GM19452 (cell line): ENCODE results near the gene MYBBP1A.

Source experiments
- ATAC-seq: cut with Tn5 transposase; IDR thresholded peaks from one replicate; pipeline ENCODE4 v1.9.1; 2021; ENCODE audit not compliant: unreplicated experiment

MYBBP1A gene

GRCh38 chr17:4539025-4539424, 16.2 kb downstream of the MYBBP1A start:
- ATAC-seq, result no peak

GRCh38 chr17:4538236-4539002, 16.8 kb downstream of the MYBBP1A start:
- ATAC-seq, result no peak

- no peak for ATAC-seq
Observed at GRCh38 chr17:4537451-4538235, 17.5 kb downstream of the MYBBP1A start.

GRCh38 chr17:4536742-4537411, 18.3 kb downstream of the MYBBP1A start:
- no peak for ATAC-seq

DNA sequence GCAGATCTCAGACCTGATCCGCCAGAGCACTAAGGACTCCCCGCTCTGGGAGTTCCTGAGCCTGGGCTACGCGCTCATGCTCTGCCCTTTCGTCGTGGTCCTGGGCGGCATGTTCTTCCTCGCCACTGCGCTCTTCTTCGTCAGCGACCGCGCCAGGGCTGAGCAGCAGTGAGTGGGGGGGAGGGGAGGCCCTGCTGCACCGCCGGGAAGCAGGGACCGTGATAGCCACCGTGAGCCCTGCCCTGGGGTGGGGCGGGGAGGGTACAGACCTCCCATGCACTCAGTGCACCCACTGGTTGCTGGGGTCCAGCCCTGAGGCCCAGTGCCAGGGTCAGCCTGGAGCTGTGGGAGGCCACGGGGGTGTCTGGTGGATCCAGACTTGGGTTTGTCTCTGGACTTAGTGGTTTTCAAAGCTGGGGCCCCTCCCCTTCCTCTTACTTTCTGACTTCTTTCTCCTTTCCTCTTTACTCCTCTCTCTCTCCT, 18.9 kb downstream of the MYBBP1A start:
- no peak for ATAC-seq

DNA sequence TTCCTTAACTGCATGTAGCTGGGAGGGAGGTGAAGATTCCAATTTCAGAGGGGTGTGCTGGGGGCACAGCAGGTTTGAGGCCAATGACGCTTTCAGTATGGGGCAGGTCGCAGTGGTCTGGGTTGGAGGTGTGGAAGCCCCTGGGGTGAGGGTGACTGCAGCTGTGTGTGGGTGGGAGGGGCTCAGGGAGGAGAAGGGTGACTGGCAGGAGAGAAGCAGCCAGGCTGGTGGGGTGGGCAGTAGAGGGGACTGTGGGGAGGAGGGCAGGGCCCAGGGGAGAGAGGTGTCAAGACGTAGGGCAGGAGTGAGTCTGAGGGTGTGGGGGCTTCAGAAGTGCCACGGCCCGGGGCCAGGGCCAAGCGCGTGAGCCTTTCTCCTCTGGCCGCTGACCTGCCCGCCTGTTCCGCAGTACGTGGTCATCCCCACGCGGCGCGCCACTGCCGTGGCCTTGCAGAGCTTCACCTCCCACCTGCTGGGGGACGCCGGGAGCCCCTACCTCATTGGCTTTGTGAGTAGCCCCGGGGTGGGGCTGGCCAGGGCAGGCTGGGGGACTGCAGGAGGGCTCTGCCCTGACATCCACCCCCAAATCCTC, 19.4 kb downstream of the MYBBP1A start:
- ATAC-seq, result no peak

- no peak for ATAC-seq
Observed at GRCh38 chr17:4534928-4535666, 20.1 kb downstream of the MYBBP1A start.

DNA sequence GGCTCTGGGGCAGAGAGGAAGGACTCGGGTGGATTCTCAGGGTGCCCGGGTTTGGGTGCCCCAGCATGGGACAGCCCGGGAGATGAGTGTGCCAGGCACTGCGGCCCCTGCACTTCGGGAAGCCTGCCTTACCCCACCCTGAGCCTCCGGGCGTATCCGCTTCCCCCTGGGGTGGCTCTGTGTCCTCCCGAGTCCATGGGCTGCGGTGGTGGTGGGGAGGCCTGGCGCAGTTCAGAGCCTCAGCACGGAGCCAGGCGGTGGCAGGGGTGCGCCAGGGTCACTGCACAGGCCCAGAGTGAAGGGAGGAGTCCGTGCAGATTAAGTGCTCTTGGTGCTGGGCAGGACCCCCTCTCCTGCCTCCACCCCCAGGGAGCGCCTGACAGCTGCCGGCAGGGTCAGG, 20.7 kb downstream of the MYBBP1A start:
- no peak for ATAC-seq

- no peak for ATAC-seq
Observed at GRCh38 chr17:4533523-4534504, 21.4 kb downstream of the MYBBP1A start.

DNA sequence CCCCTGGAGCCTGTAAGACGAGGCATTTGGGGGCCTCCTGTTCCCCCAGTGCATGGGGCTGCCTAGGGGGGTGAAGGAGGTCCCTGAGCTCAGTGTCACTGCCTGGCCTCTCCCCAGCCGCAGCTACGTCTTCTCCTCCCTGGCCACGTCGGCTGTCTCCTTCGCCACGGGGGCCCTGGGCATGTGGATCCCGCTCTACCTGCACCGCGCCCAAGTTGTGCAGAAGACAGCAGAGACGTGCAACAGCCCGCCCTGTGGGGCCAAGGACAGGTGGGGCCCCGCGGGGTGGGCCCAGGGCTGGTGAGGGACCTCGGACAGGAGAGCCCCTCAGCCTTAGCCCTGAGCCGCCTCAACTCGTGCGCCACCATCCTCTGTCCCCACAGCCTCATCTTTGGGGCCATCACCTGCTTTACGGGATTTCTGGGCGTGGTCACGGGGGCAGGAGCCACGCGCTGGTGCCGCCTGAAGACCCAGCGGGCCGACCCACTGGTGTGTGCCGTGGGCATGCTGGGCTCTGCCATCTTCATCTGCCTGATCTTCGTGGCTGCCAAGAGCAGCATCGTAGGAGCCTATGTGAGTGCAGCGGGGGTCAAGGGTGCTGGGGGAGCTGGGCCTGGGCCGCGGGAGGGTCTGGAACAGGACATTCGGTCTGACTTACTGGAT, 22.2 kb downstream of the MYBBP1A start:
- ATAC-seq, result no peak

DNA sequence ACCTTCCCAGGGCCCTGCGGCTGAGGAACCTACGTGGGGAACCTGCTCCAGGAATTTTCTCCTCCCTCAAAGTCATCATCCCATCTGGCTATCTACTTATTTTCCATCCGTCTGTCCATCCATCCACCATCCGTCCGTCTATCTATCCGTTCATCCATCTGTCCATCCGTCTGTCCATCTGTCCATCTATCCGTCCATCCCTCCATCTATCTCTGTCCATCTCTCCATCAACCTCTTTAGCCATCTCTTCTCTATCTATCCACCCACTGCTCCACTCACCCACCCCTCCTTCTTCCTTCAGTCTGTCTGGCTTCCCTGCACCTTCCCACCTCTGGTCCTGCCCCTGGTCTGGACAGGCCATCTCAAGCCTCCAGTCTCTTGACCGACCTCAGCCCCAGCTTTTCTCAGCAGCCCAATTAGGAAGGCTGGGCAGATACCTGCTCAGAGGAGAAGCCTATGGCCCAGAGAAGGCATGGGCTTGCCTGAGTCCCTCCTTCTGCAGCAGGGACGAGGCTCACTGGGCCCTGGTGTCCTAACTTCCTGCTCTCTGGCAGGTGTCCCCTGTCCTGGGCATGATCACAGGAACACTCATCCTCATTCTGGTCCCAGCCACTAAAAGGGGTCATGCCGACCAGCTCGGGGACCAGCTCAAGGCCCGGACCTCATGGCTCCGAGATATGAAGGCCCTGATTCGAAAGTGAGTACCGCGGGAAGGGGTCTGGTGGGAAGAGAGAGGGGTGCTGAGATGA, 23.0 kb downstream of the MYBBP1A start:
- ATAC-seq, result no peak

- no peak for ATAC-seq
Observed at GRCh38 chr17:4530799-4531730, 24.1 kb downstream of the MYBBP1A start.

DNA sequence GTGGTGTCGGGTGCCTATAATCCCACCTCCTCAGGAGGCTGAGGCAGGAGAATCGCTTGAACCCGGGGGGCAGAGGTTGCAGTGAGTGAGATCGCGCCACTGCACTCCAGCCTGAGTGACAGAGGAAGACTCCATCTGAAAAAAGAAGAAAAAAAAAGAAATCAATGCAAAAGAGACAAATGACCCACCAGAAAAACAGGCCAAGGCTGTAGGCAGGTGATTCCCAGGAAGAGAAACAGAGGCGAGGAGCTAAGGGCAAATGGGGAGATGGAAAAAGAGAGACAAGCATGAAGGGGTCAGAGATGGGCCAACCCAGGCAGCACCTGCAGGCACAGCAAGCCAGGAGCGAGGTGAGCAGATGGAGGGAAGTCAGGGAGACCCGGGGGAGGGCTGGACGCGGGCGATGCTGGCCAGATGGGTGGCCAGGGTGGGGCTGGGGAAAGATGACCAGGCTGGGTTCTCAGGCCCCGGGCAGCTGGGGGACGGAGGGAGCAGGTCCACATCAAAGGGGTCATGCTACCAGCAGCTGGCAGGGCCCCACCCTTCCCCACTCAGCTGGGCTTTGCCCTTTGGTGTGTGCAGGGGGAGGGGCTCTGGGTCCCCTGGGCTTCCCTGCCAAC, 25.5 kb downstream of the MYBBP1A start:
- no peak for ATAC-seq

DNA sequence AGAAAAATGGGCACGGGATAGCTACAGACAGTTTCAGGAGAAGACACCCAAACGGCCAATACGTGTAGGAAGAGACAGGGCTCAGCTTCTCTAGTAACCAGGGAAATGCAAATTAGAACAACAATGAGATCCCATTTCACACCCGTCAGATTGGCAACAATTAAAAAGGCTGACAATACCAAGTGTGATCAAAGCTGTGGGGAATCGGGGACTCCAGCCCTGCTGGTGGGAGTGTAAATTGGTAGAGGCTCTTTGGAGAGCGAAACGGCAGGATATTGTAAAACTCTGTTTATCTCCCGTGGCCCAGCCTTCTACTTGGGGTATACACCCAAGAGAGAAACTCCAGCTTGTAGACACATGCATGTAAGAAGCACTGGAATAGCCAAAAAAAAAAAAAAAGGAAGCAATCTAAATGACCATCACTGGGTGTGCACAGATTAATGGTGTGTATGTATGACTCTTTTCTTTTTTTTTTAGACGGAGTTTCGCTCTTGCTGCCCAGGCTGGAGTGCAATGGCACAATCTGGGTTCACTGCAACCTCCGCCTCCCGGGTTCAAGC, 27.5 kb downstream of the MYBBP1A start:
- ATAC-seq, result no peak

DNA sequence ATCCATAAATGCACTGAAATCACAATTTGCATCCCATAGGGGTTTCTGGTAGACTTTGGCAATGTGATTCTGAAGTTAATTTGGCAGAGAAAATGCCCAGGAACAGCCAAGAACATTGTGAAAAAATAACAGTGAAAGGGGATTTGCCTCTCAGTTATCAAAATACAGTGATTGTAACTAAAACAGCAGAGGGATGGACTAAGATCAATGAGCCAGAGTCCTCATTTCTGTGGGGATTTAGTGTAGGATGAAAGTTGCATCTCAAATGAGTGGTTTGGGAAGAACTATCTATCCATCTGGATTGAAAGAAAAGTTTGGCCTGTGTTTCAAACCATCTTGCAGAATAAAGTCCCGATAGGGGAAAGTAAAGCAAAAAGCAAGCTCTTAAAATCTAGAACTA, 28.1 kb downstream of the MYBBP1A start:
- no peak for ATAC-seq

DNA sequence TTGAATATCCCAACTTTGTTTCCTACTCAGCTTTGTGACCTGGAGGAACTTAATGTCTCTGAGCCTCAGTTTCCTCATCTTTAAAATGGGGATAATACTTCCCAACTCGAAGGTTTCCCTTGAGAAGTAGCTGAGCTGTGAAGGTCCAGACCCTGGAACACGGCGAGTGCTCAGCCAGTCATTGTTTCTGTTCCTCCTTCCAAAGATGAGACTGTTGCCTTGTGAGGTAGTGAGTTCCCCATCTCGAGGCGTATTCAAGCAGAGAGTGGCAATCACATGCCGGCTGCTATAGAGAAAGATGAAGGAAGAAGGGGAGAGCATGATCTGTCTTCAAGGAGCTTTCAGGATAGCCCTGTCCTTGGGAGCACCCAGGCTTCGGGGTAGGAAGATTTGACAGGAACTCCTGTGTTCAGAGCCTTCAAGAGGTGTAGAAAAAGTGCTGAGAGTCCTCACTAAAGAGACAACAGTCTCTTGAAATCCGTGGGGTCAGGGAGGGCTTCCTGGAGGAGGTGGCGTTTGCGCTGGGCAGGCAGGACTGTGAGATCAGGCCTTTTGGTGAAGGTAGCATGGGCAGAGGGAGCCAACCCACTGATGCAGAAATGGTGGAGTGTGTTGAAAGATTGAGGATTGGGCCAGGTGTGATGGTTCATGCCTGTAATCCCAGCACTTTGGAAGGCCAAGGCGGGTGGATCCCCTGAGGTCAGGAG, 29.3 kb downstream of the MYBBP1A start:
- ATAC-seq, result no peak
